Jurkat, Clone E6-1 (cell line): Measurements from ENCODE around the gene GUCY2F.

ENCODE experiments used
- DNase-seq: peaks from one replicate; pipeline ENCODE4 v3.0.0-alpha.2; 2011; ENCODE audit warnings: low read depth, low spot score
- H3K4me3 ChIP-seq: 2 replicates; pipeline ENCODE4 v1.5.1; 2011; ENCODE audit warnings: mild to moderate bottlenecking, low read length, control low read depth, moderate library complexity

The GUCY2F gene

GRCh38 chrX:109399831-109400230 is 82.1 kb downstream of the GUCY2F start:
- H3K4me3 ChIP-seq: no peak overlapping the region
- no peak for DNase-seq

DNA sequence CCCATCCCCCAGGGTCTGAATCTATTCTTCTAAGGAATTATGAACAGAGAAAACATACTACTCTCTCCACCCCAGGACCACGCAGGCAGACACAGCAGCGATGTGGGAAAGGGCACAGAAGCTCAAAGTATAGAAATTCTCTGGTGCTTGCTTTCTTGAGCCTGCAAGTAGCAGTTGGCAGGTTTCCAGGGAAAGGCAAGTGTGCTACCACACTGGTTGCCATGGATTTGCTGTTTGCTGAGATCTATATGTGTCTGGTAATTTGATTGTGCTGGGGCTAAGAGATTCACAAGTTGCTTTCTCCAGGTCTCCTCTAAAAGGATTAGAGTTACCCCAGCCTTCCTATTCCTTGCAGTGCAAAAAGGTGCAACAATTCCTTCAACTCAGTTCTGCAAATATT is 83.1 kb downstream of the GUCY2F start:
- DNase-seq: no peak
- no peak overlapping the region for H3K4me3 ChIP-seq

- H3K4me3 ChIP-seq: no peak overlapping the region
- DNase-seq: no peak
These were observed 83.8 kb downstream of the GUCY2F start for GRCh38 chrX:109398061-109398460.

DNA sequence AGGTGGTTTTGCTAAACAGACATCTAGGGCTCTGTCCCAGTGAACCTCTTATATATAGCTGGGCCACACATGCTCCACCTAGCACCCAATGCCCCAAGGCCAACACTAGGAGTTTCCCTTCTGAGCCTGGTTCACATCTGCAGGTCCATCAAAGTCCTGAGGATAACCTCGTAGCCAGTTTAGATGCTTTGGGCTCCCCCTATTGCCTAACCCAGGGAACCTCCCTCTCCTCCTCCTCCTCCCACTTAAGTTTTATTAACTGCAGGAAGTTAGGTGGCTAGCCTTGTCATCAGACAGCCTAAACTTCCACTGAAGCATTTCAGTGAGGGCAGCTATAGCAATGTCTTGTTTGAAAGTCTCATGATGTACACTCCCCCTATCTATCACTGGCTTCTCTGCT is 88.0 kb downstream of the GUCY2F start:
- H3K4me3 ChIP-seq: no peak overlapping the region
- peak; percentile 28 for DNase-seq

GRCh38 chrX:109392895-109393294 is 89.0 kb downstream of the GUCY2F start:
- H3K4me3 ChIP-seq: no peak overlapping the region
- no peak for DNase-seq

DNA sequence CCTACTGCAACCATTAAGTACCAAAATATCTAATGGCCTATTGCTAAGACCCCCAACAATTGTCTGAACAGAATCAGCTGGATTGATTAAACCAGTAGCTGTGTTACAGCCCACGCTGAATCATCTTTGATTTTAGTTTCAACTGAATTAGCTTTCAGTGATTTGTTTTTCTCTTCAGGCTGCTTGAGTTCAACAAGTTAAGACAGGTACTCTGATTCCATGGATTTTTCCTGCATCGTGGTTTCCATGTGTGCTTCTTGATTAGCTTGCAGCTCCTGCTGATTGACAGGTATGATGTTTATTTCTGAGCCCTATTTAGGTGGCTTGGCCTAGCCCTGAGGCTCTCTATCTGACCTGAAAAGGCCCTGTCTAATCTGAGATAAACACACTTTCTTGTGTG is 91.3 kb downstream of the GUCY2F start:
- DNase-seq: no peak

DNA sequence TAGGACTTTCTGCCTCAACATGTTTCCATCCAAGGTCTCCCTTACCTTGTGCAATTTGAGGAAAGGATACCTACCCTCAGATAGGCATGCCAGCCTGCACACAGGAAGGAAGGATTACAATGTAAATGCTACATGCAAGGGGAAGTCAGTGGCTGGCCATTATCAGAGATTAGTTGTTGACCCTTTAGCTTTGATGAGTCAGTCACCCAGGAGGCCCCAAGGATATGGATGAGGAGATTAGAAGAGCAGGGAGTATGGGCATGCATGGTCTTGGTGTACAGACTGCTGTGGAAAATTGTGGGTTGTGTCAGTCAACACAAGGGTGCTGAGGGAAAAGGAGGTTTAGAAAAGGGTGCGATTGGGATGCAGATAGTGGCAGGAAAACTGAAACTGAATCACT is 92.0 kb downstream of the GUCY2F start:
- DNase-seq: no peak

More for the DNA sequence above, 91.3 kb downstream of the GUCY2F start:
- no peak overlapping the region for H3K4me3 ChIP-seq

DNA sequence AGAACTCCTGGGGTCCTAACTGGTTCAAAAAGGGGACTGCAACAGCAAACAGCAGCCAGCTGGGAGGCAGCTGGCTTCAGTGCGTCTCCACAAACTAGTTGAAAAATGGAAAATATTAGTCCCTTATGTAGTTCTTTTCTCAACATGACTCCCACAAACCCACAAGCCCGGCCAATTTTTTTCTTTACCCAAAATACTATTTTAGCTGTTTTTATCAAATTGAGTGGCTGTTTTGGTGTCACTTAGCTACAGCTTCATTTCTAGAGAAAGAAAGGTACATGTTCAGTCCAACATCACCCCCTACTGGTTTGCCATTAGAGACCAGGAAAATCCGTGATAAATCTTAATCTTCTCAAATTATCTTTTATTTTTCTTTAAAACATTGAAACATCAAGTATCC is 97.2 kb downstream of the GUCY2F start:
- no peak overlapping the region for H3K4me3 ChIP-seq
- DNase-seq: peak; percentile 3

More for the DNA sequence above, 92.0 kb downstream of the GUCY2F start:
- no peak overlapping the region for H3K4me3 ChIP-seq

DNA sequence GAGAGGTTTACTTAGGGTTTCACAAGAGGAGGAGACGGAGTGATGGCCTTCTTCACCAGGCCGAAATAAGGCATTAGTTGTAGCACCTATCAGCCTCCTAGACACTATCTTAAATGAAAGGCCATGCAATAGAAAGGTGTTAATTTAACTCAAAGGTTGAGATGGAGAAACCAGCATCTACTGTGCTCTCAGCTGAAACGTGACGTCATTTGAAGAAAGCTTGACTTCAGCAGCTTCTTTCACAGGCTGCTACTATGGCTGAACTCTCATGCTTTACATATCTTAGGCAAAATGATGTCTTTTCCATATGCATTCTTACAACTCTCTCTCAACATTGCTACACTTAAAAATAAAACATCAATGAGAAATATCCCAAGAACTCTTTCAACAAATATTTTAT is 99.6 kb downstream of the GUCY2F start:
- no peak for DNase-seq

GRCh38 chrX:109378281-109378680 is 103.6 kb downstream of the GUCY2F start:
- DNase-seq: no peak
- no peak overlapping the region for H3K4me3 ChIP-seq

More for the DNA sequence above, 99.6 kb downstream of the GUCY2F start:
- H3K4me3 ChIP-seq: no peak overlapping the region

GRCh38 chrX:109374262-109374960 is 107.5 kb downstream of the GUCY2F start:
- no peak for DNase-seq

GRCh38 chrX:109373468-109373867 is 108.4 kb downstream of the GUCY2F start:
- DNase-seq: no peak
- H3K4me3 ChIP-seq: no peak overlapping the region

More at GRCh38 chrX:109374262-109374960, 107.5 kb downstream of the GUCY2F start:
- H3K4me3 ChIP-seq: no peak overlapping the region

DNA sequence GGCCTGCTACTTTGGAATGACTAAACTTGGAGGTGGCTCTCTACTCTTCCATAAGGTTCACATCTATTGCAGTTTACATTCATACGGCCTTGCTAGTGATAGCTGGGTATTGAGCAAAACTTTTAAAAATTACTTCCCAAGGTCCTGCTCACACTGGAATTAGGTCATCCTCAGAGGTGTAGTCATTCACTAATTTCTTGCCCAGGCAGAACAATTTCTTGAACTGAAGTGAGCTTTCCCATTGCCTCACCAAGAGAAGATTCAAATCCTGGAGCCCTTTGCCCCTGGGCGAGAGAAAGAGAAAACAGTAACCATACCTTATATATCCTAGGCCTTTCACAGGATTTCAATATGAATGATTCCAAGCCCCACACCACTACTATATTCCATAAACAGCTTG is 109.2 kb downstream of the GUCY2F start:
- no peak overlapping the region for H3K4me3 ChIP-seq
- no peak for DNase-seq

GRCh38 chrX:109372291-109372690 is 109.6 kb downstream of the GUCY2F start:
- H3K4me3 ChIP-seq: no peak overlapping the region
- DNase-seq: no peak

GRCh38 chrX:109362101-109362500 is 119.8 kb downstream of the GUCY2F start:
- no peak overlapping the region for H3K4me3 ChIP-seq
- no peak for DNase-seq

DNA sequence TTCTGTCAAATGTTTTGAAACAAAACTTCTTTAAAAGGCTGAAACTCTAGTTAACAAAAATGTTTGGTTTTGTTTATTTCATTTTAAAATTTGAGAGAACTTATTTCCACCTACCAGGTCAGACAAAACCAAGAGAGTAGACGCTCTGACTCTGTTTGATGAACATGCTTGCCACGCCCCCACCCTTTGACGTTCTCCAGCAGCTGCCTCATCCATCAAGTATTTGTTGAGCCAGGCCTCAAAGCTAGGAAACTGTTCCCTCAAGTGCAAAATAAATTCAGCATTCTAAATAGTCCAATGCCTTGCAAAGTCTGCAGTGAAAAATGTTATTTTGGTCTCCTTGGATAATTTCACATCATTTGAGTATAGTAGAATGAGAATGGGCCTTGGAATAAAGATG is 121.6 kb downstream of the GUCY2F start:
- H3K4me3 ChIP-seq: no peak overlapping the region
- DNase-seq: no peak

GRCh38 chrX:109357706-109358105 is 124.2 kb downstream of the GUCY2F start:
- H3K4me3 ChIP-seq: no peak overlapping the region
- no peak for DNase-seq

DNA sequence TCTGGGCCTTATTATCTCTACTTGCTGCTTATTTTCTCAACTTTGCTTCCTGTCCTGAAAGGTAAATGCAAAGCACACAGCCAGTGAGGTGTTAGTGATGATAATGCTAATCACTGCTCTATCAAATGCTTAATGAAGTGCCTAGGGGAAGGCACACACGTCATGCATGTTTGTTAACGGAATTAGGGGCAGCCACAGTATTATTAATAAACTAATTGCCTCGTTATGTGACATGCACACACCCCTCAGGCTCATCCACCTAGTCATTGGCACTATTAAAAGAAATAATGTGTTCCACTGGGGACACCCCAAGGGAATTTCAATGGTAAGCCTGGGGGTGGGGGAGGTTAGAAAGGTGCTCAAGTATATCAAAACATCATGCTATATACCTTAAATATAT is 125.2 kb downstream of the GUCY2F start:
- no peak for DNase-seq

DNA sequence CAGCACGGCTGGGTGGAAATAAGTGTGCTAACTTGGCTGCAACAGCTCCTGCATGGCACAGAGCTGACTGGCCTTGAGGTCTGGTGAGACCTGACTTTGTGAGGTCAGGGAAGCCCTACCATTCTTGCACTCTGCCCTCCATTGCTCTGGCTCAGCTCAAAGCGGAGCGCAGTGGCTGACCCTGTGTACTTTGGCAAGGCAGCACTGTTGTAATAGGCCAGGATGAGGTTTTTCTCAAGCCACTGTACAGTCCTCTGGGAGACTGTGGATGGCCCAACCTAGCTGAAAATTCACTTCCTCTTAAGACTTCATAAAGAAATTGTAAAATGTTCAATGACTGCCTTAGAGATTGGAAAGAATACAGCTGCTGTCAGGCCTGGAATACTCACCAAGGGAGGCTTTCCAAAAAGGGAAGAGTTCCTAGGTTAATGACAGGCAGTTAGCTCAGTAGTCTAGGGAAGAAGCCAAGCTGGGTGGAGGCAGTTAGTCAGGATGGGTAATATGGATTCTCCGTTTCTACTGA is 129.8 kb downstream of the GUCY2F start:
- no peak for DNase-seq
- H3K4me3 ChIP-seq: no peak overlapping the region

More for the DNA sequence above, 125.2 kb downstream of the GUCY2F start:
- no peak overlapping the region for H3K4me3 ChIP-seq

DNA sequence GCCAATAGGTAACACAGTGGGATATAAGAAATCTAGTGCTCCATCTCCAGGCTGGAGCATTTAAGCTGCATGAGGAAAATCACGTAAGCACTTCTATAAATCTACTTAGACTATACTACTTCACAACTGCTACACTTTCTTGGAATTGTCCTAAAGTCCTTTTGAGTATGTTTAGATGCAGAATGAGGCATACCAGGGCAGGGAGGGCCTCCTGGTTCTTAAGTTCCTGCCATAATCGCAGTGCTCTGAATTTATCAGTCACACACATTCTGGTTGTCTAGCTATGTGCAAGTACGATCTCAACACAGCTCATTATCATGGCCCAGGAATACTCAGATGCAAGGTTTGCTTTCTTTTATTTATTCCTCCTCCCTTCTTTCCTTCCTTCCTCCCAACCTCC is 130.3 kb downstream of the GUCY2F start:
- no peak overlapping the region for H3K4me3 ChIP-seq
- DNase-seq: no peak

DNA sequence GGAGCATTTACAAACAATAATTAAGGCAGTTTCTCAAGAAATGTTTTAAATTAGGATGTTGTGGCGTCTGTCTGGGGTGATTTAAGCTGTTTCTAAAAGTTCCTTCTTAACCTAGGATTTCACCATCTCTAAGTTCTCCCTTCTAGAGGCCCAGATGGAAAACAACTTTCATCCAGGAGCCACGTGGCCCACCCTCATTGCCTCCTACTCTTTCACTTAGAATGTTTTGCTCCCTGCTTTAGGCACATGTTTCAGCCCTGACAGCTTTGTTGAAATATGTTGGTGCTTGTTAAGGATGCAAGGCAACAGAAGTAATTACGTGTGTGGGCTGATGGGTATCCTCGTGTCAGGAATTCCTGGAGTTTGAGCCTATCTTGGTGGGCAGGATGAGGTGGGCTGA is 131.3 kb downstream of the GUCY2F start:
- no peak for DNase-seq

More for the DNA sequence above, 131.3 kb downstream of the GUCY2F start:
- no peak overlapping the region for H3K4me3 ChIP-seq
